Measurements from ENCODE around the gene RSAD2.

RSAD2 gene

GRCh38 chr2:6863792-6864191 is 13.8 kb upstream of the RSAD2 start:
- no peak for DNase-seq (ENCODE audit: extremely low read depth in 1 of 2, low read depth in 1 of 2)

- DNase-seq (ENCODE audit: extremely low read depth in 1 of 2, low read depth in 1 of 2), result no peak
These were observed 13.3 kb upstream of the RSAD2 start for GRCh38 chr2:6864231-6864754.

- DNase-seq (ENCODE audit: extremely low read depth in 1 of 2, low read depth in 1 of 2), result no peak
These were observed 12.6 kb upstream of the RSAD2 start for GRCh38 chr2:6864923-6865345.

GRCh38 chr2:6865346-6866274 is 12.0 kb upstream of the RSAD2 start, which contains the start of gene CMPK2:
Gene CMPK2, minus strand, starts transcription at chr2:6865907. Its CDS starts 211 bp downstream, at chr2:6865696.
- peak; percentile 54 to 57 for DNase-seq (ENCODE audit: extremely low read depth in 1 of 2, low read depth in 1 of 2)

GRCh38 chr2:6866275-6866671 is 11.3 kb upstream of the RSAD2 start:
- no peak for DNase-seq (ENCODE audit: extremely low read depth in 1 of 2, low read depth in 1 of 2)

GRCh38 chr2:6866982-6867381 is 10.6 kb upstream of the RSAD2 start:
- DNase-seq (ENCODE audit: extremely low read depth in 1 of 2, low read depth in 1 of 2), result no peak

- DNase-seq (ENCODE audit: extremely low read depth in 1 of 2, low read depth in 1 of 2), result no peak
These were observed 5.2 kb upstream of the RSAD2 start for GRCh38 chr2:6872394-6872793.

- DNase-seq (ENCODE audit: extremely low read depth in 1 of 2, low read depth in 1 of 2), result no peak
These were observed 3.5 kb upstream of the RSAD2 start for GRCh38 chr2:6874032-6874431.

- DNase-seq (ENCODE audit: extremely low read depth in 1 of 2, low read depth in 1 of 2), result no peak
These were observed 1.3 kb upstream of the RSAD2 start for GRCh38 chr2:6876309-6876708.

- DNase-seq (ENCODE audit: extremely low read depth in 1 of 2, low read depth in 1 of 2), result no peak
These were observed 972 bp downstream of the RSAD2 start for GRCh38 chr2:6878549-6878948.

GRCh38 chr2:6879011-6879410 is 1.4 kb downstream of the RSAD2 start:
- DNase-seq (ENCODE audit: extremely low read depth in 1 of 2, low read depth in 1 of 2), result no peak

GRCh38 chr2:6880200-6880733 is 2.7 kb downstream of the RSAD2 start:
- no peak for DNase-seq (ENCODE audit: extremely low read depth in 1 of 2, low read depth in 1 of 2)

- no peak for DNase-seq (ENCODE audit: extremely low read depth in 1 of 2, low read depth in 1 of 2)
These were observed 3.5 kb downstream of the RSAD2 start for GRCh38 chr2:6881046-6881445.

- DNase-seq (ENCODE audit: extremely low read depth in 1 of 2, low read depth in 1 of 2), result no peak
These were observed 3.9 kb downstream of the RSAD2 start for GRCh38 chr2:6881516-6881915.

- DNase-seq (ENCODE audit: extremely low read depth in 1 of 2, low read depth in 1 of 2), result no peak
These were observed 6.0 kb downstream of the RSAD2 start for GRCh38 chr2:6883448-6884122.

GRCh38 chr2:6885551-6885950 is 8.0 kb downstream of the RSAD2 start:
- DNase-seq (ENCODE audit: extremely low read depth in 1 of 2, low read depth in 1 of 2), result no peak

- no peak for DNase-seq (ENCODE audit: extremely low read depth in 1 of 2, low read depth in 1 of 2)
These were observed 8.4 kb downstream of the RSAD2 start for GRCh38 chr2:6885968-6886367.

- DNase-seq (ENCODE audit: extremely low read depth in 1 of 2, low read depth in 1 of 2), result no peak
These were observed 10.2 kb downstream of the RSAD2 start for GRCh38 chr2:6887751-6888192.

- DNase-seq (ENCODE audit: extremely low read depth in 1 of 2, low read depth in 1 of 2), result no peak
These were observed 11.1 kb downstream of the RSAD2 start for GRCh38 chr2:6888724-6889123.

- DNase-seq (ENCODE audit: extremely low read depth in 1 of 2, low read depth in 1 of 2), result no peak
These were observed 16.4 kb downstream of the RSAD2 start for GRCh38 chr2:6893876-6894482.
